GM23338 (cell line): ENCODE data around the gene IQSEC2. TPM values are rescaled to one million over a fixed set of nuclear protein-coding genes. Genes with fewer than 3 reads are reported as not detected.

Experiments
- ATAC-seq: fragments of 200-7000 bp; cut with Tn5 transposase; 3 replicates; pipeline ENCODE4 v1.9.1; 2020
- DNase-seq: peaks from one replicate; pipeline ENCODE4 v3.0.0-alpha.2; 2015; ENCODE audit warnings: low spot score
- H2AFZ ChIP-seq: fragments of 200-600 bp; sonication (generic); 2 replicates; pipeline ENCODE4 v1.8.0; 2016; ENCODE audit warnings: antibody characterized with exemption, mild to moderate bottlenecking, moderate library complexity
- H3F3A ChIP-seq: fragments of 200-600 bp; sonication (generic); replicated peaks from 2 replicates; pipeline ENCODE4 v1.8.0; 2017; ENCODE audit warnings: antibody characterized with exemption, mixed run types, low read depth
- H3K27ac ChIP-seq: fragments of 200-600 bp; sonication (generic); 2 replicates; pipeline ENCODE4 v1.6.1; 2016; ENCODE audit warnings: low read depth
- H3K27me3 ChIP-seq: fragments of 200-600 bp; sonication (generic); 2 replicates; pipeline ENCODE4 v1.8.0; 2016; ENCODE audit warnings: mild to moderate bottlenecking, mixed run types, moderate library complexity; ENCODE audit not compliant: insufficient read depth
- H3K36me3 ChIP-seq: fragments of 200-600 bp; sonication (generic); 2 replicates; pipeline ENCODE4 v1.8.0; 2016; ENCODE audit warnings: mild to moderate bottlenecking; ENCODE audit not compliant: insufficient read depth
- H3K4me1 ChIP-seq: fragments of 200-600 bp; sonication (generic); 2 replicates; pipeline ENCODE4 v1.8.0; 2016; ENCODE audit warnings: mild to moderate bottlenecking, moderate library complexity; ENCODE audit not compliant: insufficient read depth
- H3K4me2 ChIP-seq: fragments of 200-600 bp; sonication (generic); 2 replicates; pipeline ENCODE4 v1.7.1; 2017; ENCODE audit warnings: mixed run types
- H3K4me3 ChIP-seq: fragments of 200-600 bp; sonication (generic); 2 replicates; pipeline ENCODE4 v1.6.1; 2016; ENCODE audit warnings: mixed run types
- H3K79me2 ChIP-seq: fragments of 200-600 bp; sonication (generic); replicated peaks from 2 replicates; pipeline ENCODE4 v1.8.0; 2017; ENCODE audit warnings: mild to moderate bottlenecking; ENCODE audit not compliant: insufficient read depth
- H3K9me2 ChIP-seq: fragments of 200-600 bp; sonication (generic); 2 replicates; pipeline ENCODE4 v1.8.0; 2017; ENCODE audit not compliant: insufficient read depth
- H4K20me1 ChIP-seq: fragments of 200-600 bp; sonication (generic); replicated peaks from 2 replicates; pipeline ENCODE4 v1.8.0; 2017; ENCODE audit warnings: mild to moderate bottlenecking; ENCODE audit not compliant: insufficient read depth
- H3K27ac Mint-ChIP-seq: 2 replicates; pipeline ENCODE4 v1.8.0; 2020; ENCODE audit warnings: inconsistent platforms, mild to moderate bottlenecking, moderate library complexity, mixed read lengths
- H3K27me3 Mint-ChIP-seq: 3 replicates; pipeline ENCODE4 v1.8.0; 2022; ENCODE audit warnings: low read depth, mild to moderate bottlenecking, moderate library complexity, mixed read lengths, inconsistent platforms; ENCODE audit not compliant: insufficient read depth, poor library complexity
- H3K36me3 Mint-ChIP-seq: 3 replicates; pipeline ENCODE4 v1.8.0; 2021; ENCODE audit warnings: low read depth, mild to moderate bottlenecking, inconsistent platforms, moderate library complexity, mixed read lengths
- H3K4me1 Mint-ChIP-seq: 3 replicates; pipeline ENCODE4 v1.8.0; 2020; ENCODE audit warnings: mild to moderate bottlenecking, inconsistent platforms, mixed read lengths
- H3K4me3 Mint-ChIP-seq: 3 replicates; pipeline ENCODE4 v1.8.0; 2021; ENCODE audit warnings: moderate library complexity, mild to moderate bottlenecking, inconsistent platforms, mixed read lengths
- H3K9me3 Mint-ChIP-seq: 3 replicates; pipeline ENCODE4 v1.8.0; 2020; ENCODE audit warnings: moderate library complexity, mild to moderate bottlenecking, inconsistent platforms, mixed read lengths
- CREB1 ChIP-seq: fragments of 250-450 bp; sonication (Bioruptor Pico); IDR thresholded peaks from 2 replicates; pipeline ENCODE4 v1.5.0; 2020; ENCODE audit warnings: low read depth, mild to moderate bottlenecking, moderate library complexity
- CTCF ChIP-seq, 2 experiments: fragments of 200-600 bp in 1 of 2; sonication (generic) in 1 of 2; conservative IDR thresholded peaks; 2 replicates each; pipeline versions ENCODE4 v1.5.1 to v1.6.1; 2016 to 2017; ENCODE audit warnings: antibody characterized with exemption in 2 of 2, low read depth in 2 of 2, mild to moderate bottlenecking in 2 of 2, moderate library complexity in 1 of 2
- ZNF462 ChIP-seq: fragments of 250-450 bp; sonication (Bioruptor Pico); IDR thresholded peaks from 2 replicates; pipeline ENCODE4 v1.5.0; 2020; ENCODE audit warnings: mild to moderate bottlenecking, moderate library complexity
- polyA plus RNA-seq: library from polyadenylated mRNA; unstranded; fragments of >200 nt; fragmentation: Nextera tagmentation; extraction: Ambion mirVana; gene quantifications from 2 replicates; pipeline ENCODE4 v1.2.1, GENCODE V29; 2016
- total RNA-seq: library from RNA; depleted of rRNA; stranded (reverse); fragments of >200 nt; shearing (Covaris generic); gene quantifications from 2 replicates; pipeline ENCODE4 v1.2.3, GENCODE V29; 2014

IQSEC2 gene
- total and polyA plus RNA-seq, 2 experiments from 2014 or later, result 12.3 to 92.2 TPM

GRCh38 chrX:53313728-53314105 is 32.3 kb upstream of the IQSEC2 start (continued):
- no peak for TF ChIP-seq ZNF462 (CRISPR knock-in tag)

- peak; percentile 69 to 73 for TF ChIP-seq CTCF (conservative IDR thresholded peaks at IDR 0.05; ENCODE audit: low read depth in 2 of 2)
- TF ChIP-seq ZNF462 (CRISPR knock-in tag), result no peak
- no peak for TF ChIP-seq CREB1
- H3K4me1 ChIP-seq, result peaks cover 12% of the 10 kb centered on the region; the same call in 1 of the 2 replicates
- peaks cover 27% of the 10 kb centered on the region for H4K20me1 ChIP-seq
- no peak overlapping the region for H2AFZ ChIP-seq
- no peak overlapping the region for H3K4me3 Mint-ChIP-seq
- no peaks in the 10 kb centered on the region; the same call in 1 of the 3 replicates for H3K36me3 Mint-ChIP-seq
- H3K79me2 ChIP-seq, result peaks cover 100% of the 10 kb centered on the region
- H3K4me3 ChIP-seq, result no peak overlapping the region
- ATAC-seq (peak; percentile 40), DNase-seq (peak; percentile 70)
- H3K4me2 ChIP-seq, result no peak overlapping the region
- H3K4me1 Mint-ChIP-seq, result peaks cover 24% of the 10 kb centered on the region
- no peak overlapping the region for H3K27ac Mint-ChIP-seq
- H3K9me2 ChIP-seq, result no peaks in the 10 kb centered on the region
- H3K27me3 Mint-ChIP-seq, result no peaks in the 10 kb centered on the region
- H3K27me3 ChIP-seq, result no peaks in the 10 kb centered on the region
- H3F3A ChIP-seq, result no peaks in the 10 kb centered on the region
- H3K27ac ChIP-seq, result no peak overlapping the region
- H3K9me3 Mint-ChIP-seq, result no peaks in the 10 kb centered on the region
- H3K36me3 ChIP-seq, result no peaks in the 10 kb centered on the region
Measured at GRCh38 chrX:53312946-53313727, 31.8 kb upstream of the IQSEC2 start.
